NCI-H1436 treated with DMSO at 0.1 percent for 48 hours (cell line): Measurements from ENCODE around the gene IGF1R.

Experiments
- DNase-seq: peaks from one replicate; lab custom pipeline; 2025; lab: John Stamatoyannopoulos, UW

IGF1R gene

GRCh38 chr15:98796685-98797357 lies 148.5 kb downstream of the IGF1R start:
- no peak for DNase-seq

GRCh38 chr15:98798375-98798893 lies 150.1 kb downstream of the IGF1R start:
- DNase-seq = no peak

- DNase-seq = no peak
Observed at GRCh38 chr15:98799461-98800390, 151.4 kb downstream of the IGF1R start.

GRCh38 chr15:98800437-98801233 lies 152.3 kb downstream of the IGF1R start:
- DNase-seq = no peak

GRCh38 chr15:98801234-98801561 lies 152.9 kb downstream of the IGF1R start:
- no peak for DNase-seq

- no peak for DNase-seq
Observed at GRCh38 chr15:98802187-98802586, 153.8 kb downstream of the IGF1R start.

GRCh38 chr15:98803228-98804056 lies 155.1 kb downstream of the IGF1R start:
- no peak for DNase-seq

- no peak for DNase-seq
Observed at GRCh38 chr15:98804057-98804380, 155.7 kb downstream of the IGF1R start.

GRCh38 chr15:98805434-98806274 lies 157.3 kb downstream of the IGF1R start:
- DNase-seq = no peak

GRCh38 chr15:98806275-98806895 lies 158.0 kb downstream of the IGF1R start:
- DNase-seq = no peak

GRCh38 chr15:98807262-98807661 lies 158.9 kb downstream of the IGF1R start:
- no peak for DNase-seq

- no peak for DNase-seq
Observed at GRCh38 chr15:98809273-98809672, 160.9 kb downstream of the IGF1R start.

GRCh38 chr15:98812716-98813446 lies 164.5 kb downstream of the IGF1R start:
- no peak for DNase-seq

- no peak for DNase-seq
Observed at GRCh38 chr15:98813951-98814350, 165.6 kb downstream of the IGF1R start.

- no peak for DNase-seq
Observed at GRCh38 chr15:98815207-98815606, 166.9 kb downstream of the IGF1R start.

GRCh38 chr15:98817745-98818144 lies 169.4 kb downstream of the IGF1R start:
- DNase-seq = no peak

GRCh38 chr15:98823012-98823458 lies 174.7 kb downstream of the IGF1R start:
- DNase-seq = no peak

- DNase-seq = no peak
Observed at GRCh38 chr15:98823616-98824015, 175.3 kb downstream of the IGF1R start.

GRCh38 chr15:98824595-98824994 lies 176.3 kb downstream of the IGF1R start:
- DNase-seq = no peak
